A673 (cell line): ENCODE results near the gene MYH15. TPM values are rescaled to one million over a fixed set of nuclear protein-coding genes. Genes with fewer than 3 reads are reported as not detected.

ENCODE experiments used
- BruUV-seq: library from RNA; stranded (reverse); fragments of 400-500 nt; replicated peaks from 2 replicates; lab custom pipeline; 2021; lab: Mats Ljungman, UMichigan
- CTCF ChIA-PET: fragments of 300-600 bp; sonication (Branson Sonifier 250); formaldehyde crosslinking; loops from one replicate; lab custom pipeline; 2022; ENCODE audit warnings: antibody characterized with exemption; lab: Charles Lee
- POLR2A ChIA-PET: fragments of 300-600 bp; sonication (Branson Sonifier 250); formaldehyde crosslinking; loops from one replicate; lab custom pipeline; 2022; ENCODE audit warnings: antibody characterized with exemption; ENCODE audit not compliant: low non-redundant PET; lab: Charles Lee
- DNase-seq: peaks from one replicate; pipeline ENCODE4 v3.0.0-alpha.2; 2015; ENCODE audit warnings: low spot score
- H3K27ac ChIP-seq: fragments of 200-600 bp; sonication (generic); 2 replicates; pipeline ENCODE4 v1.5.1; 2016; ENCODE audit warnings: mixed run types, low read depth, mild to moderate bottlenecking, mixed read lengths, antibody characterized with exemption, low read length; ENCODE audit not compliant: poor library complexity, severe bottlenecking
- H3K27me3 ChIP-seq: fragments of 200-600 bp; sonication (generic); replicated peaks from 2 replicates; pipeline ENCODE4 v1.6.1; 2017; ENCODE audit warnings: mixed run types, low read depth, mild to moderate bottlenecking, mixed read lengths, antibody characterized with exemption, low read length; ENCODE audit not compliant: insufficient read depth, poor library complexity
- H3K36me3 ChIP-seq: fragments of 200-600 bp; sonication (generic); 2 replicates; pipeline ENCODE4 v1.6.1; 2016; ENCODE audit warnings: mixed run types, mild to moderate bottlenecking, mixed read lengths, antibody characterized with exemption, low read length; ENCODE audit not compliant: insufficient read depth, poor library complexity, severe bottlenecking
- H3K4me1 ChIP-seq: fragments of 200-600 bp; sonication (generic); 2 replicates; pipeline ENCODE4 v1.6.1; 2017; ENCODE audit warnings: mixed run types, mild to moderate bottlenecking, mixed read lengths, antibody characterized with exemption, low read length; ENCODE audit not compliant: insufficient read depth, poor library complexity, severe bottlenecking
- H3K4me3 ChIP-seq: fragments of 200-600 bp; sonication (generic); 2 replicates; pipeline ENCODE4 v1.5.1; 2016; ENCODE audit warnings: low read depth, mixed run types, mild to moderate bottlenecking, mixed read lengths, low read length; ENCODE audit not compliant: poor library complexity, severe bottlenecking
- H3K9me3 ChIP-seq: fragments of 200-600 bp; sonication (generic); 2 replicates; pipeline ENCODE4 v1.6.1; 2016; ENCODE audit warnings: mixed run types, low read depth, mild to moderate bottlenecking, mixed read lengths, antibody characterized with exemption, low read length; ENCODE audit not compliant: poor library complexity, severe bottlenecking
- EZH2 ChIP-seq: fragments of 200-600 bp; sonication (generic); IDR thresholded peaks from 2 replicates; pipeline ENCODE4 v1.6.1; 2017; ENCODE audit warnings: borderline replicate concordance, low read depth, mild to moderate bottlenecking, mixed read lengths, antibody characterized with exemption, low read length; ENCODE audit not compliant: poor library complexity, severe bottlenecking
- intact Hi-C: fragments of 100-400 bp; cut with micrococcal nuclease; formaldehyde crosslinking; loops from one replicate; pipeline ENCODE4 v1.10.0; 2022; ENCODE audit not compliant: unreplicated experiment
- total RNA-seq: library from RNA; stranded (reverse); gene quantifications from 2 replicates; pipeline ENCODE4 v1.2.3, GENCODE V29; 2021
- TF ChIP-seq, protein P1 (sequence below): fragments of 300-800, 200-600 bp; sonication (generic); conservative IDR thresholded peaks from 2 replicates; pipeline ENCODE4 v1.5.1; 2017; ENCODE audit warnings: low read depth, mild to moderate bottlenecking, antibody characterized with exemption, low read length, moderate library complexity, mixed read lengths

MYH15 gene
- total RNA-seq, 1 experiment from 2014 or later = 1.2 TPM

DNA sequence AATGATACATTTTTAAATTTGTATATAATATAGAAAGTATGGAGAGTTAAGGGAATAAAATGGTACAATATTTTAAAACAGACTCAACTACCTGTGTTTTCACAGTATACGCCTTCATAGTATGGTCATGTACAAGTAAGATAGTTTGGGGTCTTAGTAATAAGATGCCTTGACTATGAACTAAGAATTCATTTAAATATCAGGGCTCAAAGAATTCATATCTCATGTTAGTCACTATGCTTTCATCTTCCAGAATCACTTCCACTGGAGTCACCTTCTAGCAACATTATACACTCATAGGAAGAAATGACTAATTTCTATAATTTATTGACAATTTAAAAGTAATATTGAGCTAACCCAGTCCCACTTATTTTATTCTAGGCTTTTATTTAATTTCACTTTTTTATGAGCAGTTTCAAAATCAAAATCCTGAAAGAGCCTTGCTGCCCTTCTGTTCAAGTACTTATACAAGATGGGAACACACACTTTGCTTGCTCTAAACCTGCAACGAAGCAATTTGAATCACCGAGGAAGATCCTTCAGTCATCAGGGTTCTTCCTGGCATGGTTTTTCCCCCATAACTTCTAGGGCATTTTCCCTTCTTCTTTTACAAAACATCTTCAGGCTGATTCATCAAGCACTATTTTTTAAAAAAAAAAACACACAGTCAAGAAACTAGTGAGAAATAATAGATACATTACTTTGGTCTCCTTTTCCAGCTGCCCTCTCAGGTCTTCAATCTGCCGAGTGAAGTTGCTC, 94.1 kb downstream of the MYH15 start:
- no peak overlapping the region for H3K4me3 ChIP-seq
- H3K27ac ChIP-seq = no peak overlapping the region
- no TSS peak for BruUV-seq
- TF ChIP-seq EZH2 = no peak
- TF ChIP-seq, protein P1, sequence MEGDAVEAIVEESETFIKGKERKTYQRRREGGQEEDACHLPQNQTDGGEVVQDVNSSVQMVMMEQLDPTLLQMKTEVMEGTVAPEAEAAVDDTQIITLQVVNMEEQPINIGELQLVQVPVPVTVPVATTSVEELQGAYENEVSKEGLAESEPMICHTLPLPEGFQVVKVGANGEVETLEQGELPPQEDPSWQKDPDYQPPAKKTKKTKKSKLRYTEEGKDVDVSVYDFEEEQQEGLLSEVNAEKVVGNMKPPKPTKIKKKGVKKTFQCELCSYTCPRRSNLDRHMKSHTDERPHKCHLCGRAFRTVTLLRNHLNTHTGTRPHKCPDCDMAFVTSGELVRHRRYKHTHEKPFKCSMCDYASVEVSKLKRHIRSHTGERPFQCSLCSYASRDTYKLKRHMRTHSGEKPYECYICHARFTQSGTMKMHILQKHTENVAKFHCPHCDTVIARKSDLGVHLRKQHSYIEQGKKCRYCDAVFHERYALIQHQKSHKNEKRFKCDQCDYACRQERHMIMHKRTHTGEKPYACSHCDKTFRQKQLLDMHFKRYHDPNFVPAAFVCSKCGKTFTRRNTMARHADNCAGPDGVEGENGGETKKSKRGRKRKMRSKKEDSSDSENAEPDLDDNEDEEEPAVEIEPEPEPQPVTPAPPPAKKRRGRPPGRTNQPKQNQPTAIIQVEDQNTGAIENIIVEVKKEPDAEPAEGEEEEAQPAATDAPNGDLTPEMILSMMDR = no peak
- no peaks in the 10 kb centered on the region for H3K27me3 ChIP-seq
- no peaks in the 10 kb centered on the region for H3K9me3 ChIP-seq
- H3K4me1 ChIP-seq = no peaks in the 10 kb centered on the region
- ChIA-PET POLR2A (no interaction called here), CTCF (no interaction called here)
- H3K36me3 ChIP-seq = no peaks in the 10 kb centered on the region
- intact Hi-C loops = no loop called here
- no peak for DNase-seq

DNA sequence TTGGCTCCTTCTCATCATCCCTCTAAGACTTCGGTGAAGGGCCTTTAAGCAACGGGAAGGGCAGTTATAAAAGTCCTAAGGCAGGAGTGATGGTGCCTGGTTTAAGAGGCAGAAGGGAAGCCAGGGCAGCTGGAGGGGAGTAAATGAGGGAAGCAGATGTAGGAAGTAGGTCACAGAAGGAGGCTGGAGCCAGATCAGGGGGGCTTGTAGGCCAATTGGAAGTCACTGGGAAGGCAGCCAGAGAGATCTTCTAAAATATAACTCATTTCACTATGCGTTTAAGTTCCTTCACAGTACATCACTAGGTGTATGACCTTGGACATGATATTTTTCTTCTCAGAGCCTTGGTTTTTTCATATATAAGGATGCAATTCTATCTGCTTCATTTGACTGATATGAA, 94.7 kb downstream of the MYH15 start:
- Histone ChIP-seq H3K27me3 (no peaks in the 10 kb centered on the region), H3K36me3 (no peaks in the 10 kb centered on the region), H3K4me3 (no peak overlapping the region), H3K9me3 (no peaks in the 10 kb centered on the region), H3K27ac (no peak overlapping the region), H3K4me1 (no peaks in the 10 kb centered on the region)
- BruUV-seq = no TSS peak
- CTCF ChIA-PET = no interaction called here
- no peak for TF ChIP-seq EZH2
- TF ChIP-seq, protein P1 = no peak
- POLR2A ChIA-PET = no interaction called here
- DNase-seq = no peak
- intact Hi-C loops = no loop called here

DNA sequence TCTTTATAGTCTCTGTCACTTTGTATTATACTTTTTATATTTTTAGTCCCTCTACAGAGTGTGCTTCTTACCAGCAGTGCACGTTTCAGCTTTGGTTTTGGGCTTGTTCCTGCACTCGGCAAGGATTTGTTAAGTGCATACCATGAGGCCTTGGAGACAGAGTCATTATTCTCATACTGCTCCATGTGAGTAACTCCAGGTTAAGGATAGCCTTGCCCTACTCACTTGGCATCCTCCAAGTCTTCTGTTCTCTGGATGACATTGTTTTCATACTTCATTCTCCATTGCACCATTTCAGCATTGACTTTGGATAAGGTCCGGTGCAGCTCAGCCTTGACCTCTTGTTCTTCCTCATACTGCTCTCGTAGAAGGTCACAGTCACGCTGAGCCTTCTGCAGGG, 96.4 kb downstream of the MYH15 start:
- Histone ChIP-seq H3K4me3 (no peak overlapping the region), H3K36me3 (no peaks in the 10 kb centered on the region), H3K27me3 (no peaks in the 10 kb centered on the region), H3K4me1 (no peaks in the 10 kb centered on the region), H3K9me3 (no peaks in the 10 kb centered on the region), H3K27ac (no peak overlapping the region)
- TF ChIP-seq, protein P1 = no peak
- TF ChIP-seq EZH2 = no peak
- POLR2A ChIA-PET = no interaction called here
- DNase-seq = no peak
- intact Hi-C loops = no loop called here
- CTCF ChIA-PET = no interaction called here
- BruUV-seq = no TSS peak
